Psoas muscle (tissue), 8 donors: ENCODE measurements around the gene ZNF565. TPM values are rescaled to one million over a fixed set of nuclear protein-coding genes. Genes with fewer than 3 reads are reported as not detected.

Source experiments
- ATAC-seq, 4 donors: fragments of 200-7000 bp; cut with Tn5 transposase; one replicate each; pipeline ENCODE4 v1.9.1; 2020; ENCODE audit warnings: moderate library complexity in 3 of 4, mild to moderate bottlenecking in 2 of 4
- DNase-seq, 2 donors: peaks; one replicate each; pipeline ENCODE4 v3.0.0-alpha.2; 2020
- H3K27ac ChIP-seq: fragments of 200-600 bp; one replicate; pipeline ENCODE4 v1.8.0; 2022
- H3K27me3 ChIP-seq, 3 donors: fragments of 200-600 bp in 1 of 3; one replicate each; pipeline versions ENCODE4 v1.6.1 to v1.8.0; 2013 to 2022; ENCODE audit warnings: low read length in 2 of 3, mild to moderate bottlenecking in 2 of 3, moderate library complexity in 1 of 3; ENCODE audit not compliant: insufficient read depth in 3 of 3
- H3K36me3 ChIP-seq, 2 donors: fragments of 200-600 bp in 1 of 2; one replicate each; pipeline versions ENCODE4 v1.6.1 to v1.8.0; 2013 to 2022; ENCODE audit warnings: low read depth in 1 of 2, mild to moderate bottlenecking in 1 of 2, moderate library complexity in 1 of 2; ENCODE audit not compliant: insufficient read depth in 1 of 2
- H3K4me1 ChIP-seq: fragments of 200-600 bp; one replicate; pipeline ENCODE4 v1.8.0; 2022
- H3K4me3 ChIP-seq: fragments of 200-600 bp; one replicate; pipeline ENCODE4 v1.8.0; 2022; ENCODE audit warnings: mild to moderate bottlenecking
- H3K9me3 ChIP-seq: fragments of 200-600 bp; one replicate; pipeline ENCODE4 v1.8.0; 2022
- CTCF ChIP-seq: fragments of 200-600 bp; IDR thresholded peaks from one replicate; pipeline ENCODE4 v1.8.0; 2022; ENCODE audit warnings: antibody characterized with exemption
- WGBS, 3 donors: extraction: QIAGEN DNeasy Blood & Tissue Kit; methylation state at CpG; one replicate each; pipeline versions ENCODE4 v1.1.6 to v1.1.7; 2013; 5-methylcytosine and 5-hydroxymethylcytosine counted together
- intact Hi-C, 2 donors: fragments of 100-400 bp; cut with DNase I; formaldehyde crosslinking; loops; one replicate each; pipeline versions ENCODE4 v1.11.0 to v1.14.2; 2022
- polyA plus RNA-seq, 3 donors: library from polyadenylated mRNA; stranded (reverse); fragments of 200-250 nt; gene quantifications; one replicate each; pipeline ENCODE4 v1.2.3, GENCODE V29; 2013
- total RNA-seq, 4 donors: library from RNA; stranded (reverse); fragmentation: NEBNext Ultra II Directional in 2 of 4; extraction: Animal tissue kit (Norgen Biotek cat#: 25700) in 2 of 4; gene quantifications; one replicate each; pipeline versions ENCODE4 v1.2.1 to v1.2.4, GENCODE V29; 2021 to 2023
- donor health status: healthy with polysubstance abuse.
- donor health status: DM: no; HTN: no; CAD: no; lungs with moderate emphysema.
- donor health status: Bipolar disorder and iron deficiency.
- donor health status: healthy.
- donor health status: DM: yes; HTN: yes; CAD: no.
- donor health status: DM: no; HTN: no; CAD: no.
- donor health status: DM: no; HTN: no; CAD: no.
- donor health status: DM: yes; HTN: yes; CAD: no.

Gene ZNF565
- total and polyA plus RNA-seq, 7 donors: 2.5 to 6.0 (median 3.6) TPM

- TF ChIP-seq CTCF: no peak
- Histone ChIP-seq H3K4me3 (no peak overlapping the region), H3K36me3 (peaks cover 0 to 5% of the 10 kb centered on the region in 2 donors), H3K4me1 (peaks cover 4% of the 10 kb centered on the region), H3K9me3 (no peaks in the 10 kb centered on the region), H3K27ac (peak overlapping the region; percentile 39), H3K27me3 (no peaks in the 10 kb centered on the region)
- DNase-seq: no peak
- intact Hi-C loops: no loop called here
- peak in 1 of 4 donors; percentile 6 for ATAC-seq
- 22 to 28% (median 25%) methylated on average over 9 of the region's 9 CpGs for WGBS, 3 donors
These were observed 45.2 kb downstream of the ZNF565 start for GRCh38 chr19:36169084-36169760.

- H3K27ac ChIP-seq: no peak overlapping the region
- H3K9me3 ChIP-seq: no peaks in the 10 kb centered on the region
- no peak overlapping the region for H3K4me3 ChIP-seq
- no peaks in the 10 kb centered on the region for H3K4me1 ChIP-seq
- 94 to 97% (median 96%) methylated on average over 12 of the region's 12 CpGs for WGBS, 3 donors
- ATAC-seq (no peak), DNase-seq (no peak)
- peaks cover 0 to 13% of the 10 kb centered on the region in 2 donors for H3K36me3 ChIP-seq
- H3K27me3 ChIP-seq: no peaks in the 10 kb centered on the region
- no peak for TF ChIP-seq CTCF
- intact Hi-C loops: no loop called here
These were observed 50.7 kb downstream of the ZNF565 start for GRCh38 chr19:36163813-36164212.

GRCh38 chr19:36160821-36161596, 53.5 kb downstream of the ZNF565 start:
- no peak for TF ChIP-seq CTCF

GRCh38 chr19:36153126-36153525, 61.3 kb downstream of the ZNF565 start:
- peaks cover 24% of the 10 kb centered on the region for H3K4me1 ChIP-seq
- H3K27me3 ChIP-seq: no peaks in the 10 kb centered on the region
- no peaks in the 10 kb centered on the region for H3K9me3 ChIP-seq
- intact Hi-C loops: no loop called here
- peak overlapping the region; percentile 99 for H3K27ac ChIP-seq
- TF ChIP-seq CTCF: no peak
- WGBS, 3 donors: 70 to 79% (median 71%) methylated on average over 10 of the region's 10 CpGs
- peak overlapping the region; percentile 89 for H3K4me3 ChIP-seq
- H3K36me3 ChIP-seq: peaks cover 3 to 27% of the 10 kb centered on the region in 2 donors
- DNase-seq (peak in 1 of 2 donors; percentile 49), ATAC-seq (no peak)

More at GRCh38 chr19:36160821-36161596, 53.5 kb downstream of the ZNF565 start:
- Histone ChIP-seq H3K9me3 (no peaks in the 10 kb centered on the region), H3K36me3 (peaks cover 0 to 13% of the 10 kb centered on the region in 2 donors), H3K4me1 (no peaks in the 10 kb centered on the region), H3K27me3 (no peaks in the 10 kb centered on the region), H3K27ac (no peak overlapping the region), H3K4me3 (no peak overlapping the region)
- ATAC-seq: no peak
- no peak for DNase-seq
- intact Hi-C loops: no loop called here
- 83 to 87% (median 86%) methylated on average over 7 of the region's 7 CpGs for WGBS, 3 donors
